ENCODE measurements around the gene GDF10.

Gene GDF10

GRCh38 chr10:47357131-47357582 lies 57.2 kb downstream of the GDF10 start:
- no peak overlapping the region for H3K4me3 ChIP-seq (ENCODE audit: insufficient read depth in 1 of 2, low read depth in 1 of 2, low read length in 2 of 2)
- no peaks in the 10 kb centered on the region for H3K36me3 ChIP-seq (ENCODE audit: control insufficient read depth in 1 of 2, insufficient read depth in 2 of 2, low read depth in 1 of 2, low read length in 2 of 2)
- no peak overlapping the region for H3K4me2 ChIP-seq (ENCODE audit: low read length, poor library complexity, severe bottlenecking)
- no peak overlapping the region for H2AFZ ChIP-seq (ENCODE audit: low read depth, low read length)
- no peak overlapping the region for H4K8ac ChIP-seq (ENCODE audit: low read length)
- no peak overlapping the region for H3K18ac ChIP-seq (ENCODE audit: low read depth in 1 of 2, low read length in 2 of 2)
- H2BK12ac ChIP-seq (ENCODE audit: low read length in 2 of 2): no peak overlapping the region
- no peak overlapping the region for H3K23ac ChIP-seq (ENCODE audit: low read length in 2 of 2)
- H2AK5ac ChIP-seq (ENCODE audit: low read length, severe bottlenecking): no peak overlapping the region
- no peak overlapping the region for H2BK120ac ChIP-seq (ENCODE audit: low read depth, low read length)
- H3K27me3 ChIP-seq (ENCODE audit: control insufficient read depth in 1 of 2, insufficient read depth in 1 of 2, low read length in 2 of 2): peaks cover 8 to 21% of the 10 kb centered on the region in 2 experiments
- H3K9ac ChIP-seq (ENCODE audit: low read length): no peak overlapping the region
- H3K14ac ChIP-seq (ENCODE audit: low read length in 2 of 2): no peak overlapping the region
- H4K91ac ChIP-seq (ENCODE audit: low read length): no peak overlapping the region
- H3K27ac ChIP-seq (ENCODE audit: low read length, poor library complexity, severe bottlenecking): no peak overlapping the region
- H3K4me1 ChIP-seq (ENCODE audit: control insufficient read depth, insufficient read depth, low read depth, low read length): peaks cover 5% of the 10 kb centered on the region
- H3K79me1 ChIP-seq (replicated peaks; ENCODE audit: low read length, poor library complexity, severe bottlenecking): no peaks in the 10 kb centered on the region
- no peak overlapping the region for H3K4ac ChIP-seq (ENCODE audit: low read depth in 1 of 2, low read length in 2 of 2)
- no peaks in the 10 kb centered on the region for H3K9me3 ChIP-seq (ENCODE audit: control insufficient read depth, low read length)
- no peak overlapping the region for H2BK5ac ChIP-seq (ENCODE audit: low read depth, low read length, poor library complexity, severe bottlenecking)
- H2BK15ac ChIP-seq (ENCODE audit: low read depth, poor library complexity, severe bottlenecking): no peak overlapping the region
- no peak for DNase-seq
- WGBS: 92% methylated on average over 11 of the region's 12 CpGs

- H3K4me2 ChIP-seq (ENCODE audit: low read length, poor library complexity, severe bottlenecking): no peak overlapping the region
- no peak overlapping the region for H2BK15ac ChIP-seq (ENCODE audit: low read depth, poor library complexity, severe bottlenecking)
- H3K4ac ChIP-seq (ENCODE audit: low read depth in 1 of 2, low read length in 2 of 2): no peak overlapping the region
- no peak overlapping the region for H3K9ac ChIP-seq (ENCODE audit: low read length)
- H3K4me1 ChIP-seq (ENCODE audit: control insufficient read depth, insufficient read depth, low read depth, low read length): peaks cover 5% of the 10 kb centered on the region
- H3K14ac ChIP-seq (ENCODE audit: low read length in 2 of 2): no peak overlapping the region
- no peak overlapping the region for H2BK120ac ChIP-seq (ENCODE audit: low read depth, low read length)
- H3K9me3 ChIP-seq (ENCODE audit: control insufficient read depth, low read length): no peaks in the 10 kb centered on the region
- no peaks in the 10 kb centered on the region for H3K36me3 ChIP-seq (ENCODE audit: control insufficient read depth in 1 of 2, insufficient read depth in 2 of 2, low read depth in 1 of 2, low read length in 2 of 2)
- H2BK5ac ChIP-seq (ENCODE audit: low read depth, low read length, poor library complexity, severe bottlenecking): no peak overlapping the region
- no peak overlapping the region for H2AK5ac ChIP-seq (ENCODE audit: low read length, severe bottlenecking)
- H3K18ac ChIP-seq (ENCODE audit: low read depth in 1 of 2, low read length in 2 of 2): no peak overlapping the region
- H3K27ac ChIP-seq (ENCODE audit: low read length, poor library complexity, severe bottlenecking): no peak overlapping the region
- H3K27me3 ChIP-seq (ENCODE audit: control insufficient read depth in 1 of 2, insufficient read depth in 1 of 2, low read length in 2 of 2): peaks cover under 1 to 17% of the 10 kb centered on the region in 2 experiments
- no peak overlapping the region for H3K4me3 ChIP-seq (ENCODE audit: insufficient read depth in 1 of 2, low read depth in 1 of 2, low read length in 2 of 2)
- H3K79me1 ChIP-seq (replicated peaks; ENCODE audit: low read length, poor library complexity, severe bottlenecking): no peaks in the 10 kb centered on the region
- H2AFZ ChIP-seq (ENCODE audit: low read depth, low read length): no peak overlapping the region
- no peak overlapping the region for H4K8ac ChIP-seq (ENCODE audit: low read length)
- 96% methylated on average over 3 of the region's 3 CpGs for WGBS
- H3K23ac ChIP-seq (ENCODE audit: low read length in 2 of 2): no peak overlapping the region
- H2BK12ac ChIP-seq (ENCODE audit: low read length in 2 of 2): no peak overlapping the region
- DNase-seq: no peak
- H4K91ac ChIP-seq (ENCODE audit: low read length): no peak overlapping the region
Observed at GRCh38 chr10:47357911-47358310, 57.9 kb downstream of the GDF10 start.

- no peak overlapping the region for H3K4me3 ChIP-seq (ENCODE audit: insufficient read depth in 1 of 2, low read depth in 1 of 2, low read length in 2 of 2)
- H3K36me3 ChIP-seq (ENCODE audit: control insufficient read depth in 1 of 2, insufficient read depth in 2 of 2, low read depth in 1 of 2, low read length in 2 of 2): no peaks in the 10 kb centered on the region
- 63% methylated on average over 2 of the region's 3 CpGs for WGBS
- no peak overlapping the region for H3K27ac ChIP-seq (ENCODE audit: low read length, poor library complexity, severe bottlenecking)
- H2BK12ac ChIP-seq (ENCODE audit: low read length in 2 of 2): no peak overlapping the region
- H3K18ac ChIP-seq (ENCODE audit: low read depth in 1 of 2, low read length in 2 of 2): no peak overlapping the region
- no peak overlapping the region for H2AK5ac ChIP-seq (ENCODE audit: low read length, severe bottlenecking)
- DNase-seq: no peak
- peaks cover 0 to 14% of the 10 kb centered on the region in 2 experiments for H3K27me3 ChIP-seq (ENCODE audit: control insufficient read depth in 1 of 2, insufficient read depth in 1 of 2, low read length in 2 of 2)
- H3K4ac ChIP-seq (ENCODE audit: low read depth in 1 of 2, low read length in 2 of 2): no peak overlapping the region
- no peak overlapping the region for H3K9ac ChIP-seq (ENCODE audit: low read length)
- no peak overlapping the region for H4K8ac ChIP-seq (ENCODE audit: low read length)
- H2BK5ac ChIP-seq (ENCODE audit: low read depth, low read length, poor library complexity, severe bottlenecking): no peak overlapping the region
- H2AFZ ChIP-seq (ENCODE audit: low read depth, low read length): no peak overlapping the region
- H3K4me2 ChIP-seq (ENCODE audit: low read length, poor library complexity, severe bottlenecking): no peak overlapping the region
- no peaks in the 10 kb centered on the region for H3K9me3 ChIP-seq (ENCODE audit: control insufficient read depth, low read length)
- no peak overlapping the region for H3K14ac ChIP-seq (ENCODE audit: low read length in 2 of 2)
- no peak overlapping the region for H2BK15ac ChIP-seq (ENCODE audit: low read depth, poor library complexity, severe bottlenecking)
- no peak overlapping the region for H3K23ac ChIP-seq (ENCODE audit: low read length in 2 of 2)
- H3K79me1 ChIP-seq (replicated peaks; ENCODE audit: low read length, poor library complexity, severe bottlenecking): no peaks in the 10 kb centered on the region
- H3K4me1 ChIP-seq (ENCODE audit: control insufficient read depth, insufficient read depth, low read depth, low read length): peaks cover 5% of the 10 kb centered on the region
- H4K91ac ChIP-seq (ENCODE audit: low read length): no peak overlapping the region
- no peak overlapping the region for H2BK120ac ChIP-seq (ENCODE audit: low read depth, low read length)
Observed at GRCh38 chr10:47358457-47358856, 58.5 kb downstream of the GDF10 start.

- H2AK5ac ChIP-seq (ENCODE audit: low read length, severe bottlenecking): no peak overlapping the region
- peaks cover 0 to 14% of the 10 kb centered on the region in 2 experiments for H3K27me3 ChIP-seq (ENCODE audit: control insufficient read depth in 1 of 2, insufficient read depth in 1 of 2, low read length in 2 of 2)
- no peak overlapping the region for H3K4ac ChIP-seq (ENCODE audit: low read depth in 1 of 2, low read length in 2 of 2)
- no peak overlapping the region for H3K4me3 ChIP-seq (ENCODE audit: insufficient read depth in 1 of 2, low read depth in 1 of 2, low read length in 2 of 2)
- WGBS: 93% methylated on average over 2 of the region's 2 CpGs
- no peak overlapping the region for H3K27ac ChIP-seq (ENCODE audit: low read length, poor library complexity, severe bottlenecking)
- peaks cover 5% of the 10 kb centered on the region for H3K4me1 ChIP-seq (ENCODE audit: control insufficient read depth, insufficient read depth, low read depth, low read length)
- H2AFZ ChIP-seq (ENCODE audit: low read depth, low read length): no peak overlapping the region
- no peak overlapping the region for H3K23ac ChIP-seq (ENCODE audit: low read length in 2 of 2)
- no peak for DNase-seq
- H3K9ac ChIP-seq (ENCODE audit: low read length): no peak overlapping the region
- H4K91ac ChIP-seq (ENCODE audit: low read length): no peak overlapping the region
- no peaks in the 10 kb centered on the region for H3K36me3 ChIP-seq (ENCODE audit: control insufficient read depth in 1 of 2, insufficient read depth in 2 of 2, low read depth in 1 of 2, low read length in 2 of 2)
- H3K18ac ChIP-seq (ENCODE audit: low read depth in 1 of 2, low read length in 2 of 2): no peak overlapping the region
- no peak overlapping the region for H2BK12ac ChIP-seq (ENCODE audit: low read length in 2 of 2)
- no peaks in the 10 kb centered on the region for H3K79me1 ChIP-seq (replicated peaks; ENCODE audit: low read length, poor library complexity, severe bottlenecking)
- no peak overlapping the region for H2BK15ac ChIP-seq (ENCODE audit: low read depth, poor library complexity, severe bottlenecking)
- no peak overlapping the region for H3K4me2 ChIP-seq (ENCODE audit: low read length, poor library complexity, severe bottlenecking)
- H3K9me3 ChIP-seq (ENCODE audit: control insufficient read depth, low read length): no peaks in the 10 kb centered on the region
- H4K8ac ChIP-seq (ENCODE audit: low read length): peak overlapping the region; percentile 21
- H2BK120ac ChIP-seq (ENCODE audit: low read depth, low read length): no peak overlapping the region
- H2BK5ac ChIP-seq (ENCODE audit: low read depth, low read length, poor library complexity, severe bottlenecking): no peak overlapping the region
- no peak overlapping the region for H3K14ac ChIP-seq (ENCODE audit: low read length in 2 of 2)
Observed at GRCh38 chr10:47359101-47359500, 59.1 kb downstream of the GDF10 start.

All from mesenchymal stem cell (in vitro differentiated cells and primary cell).